Medulla oblongata (tissue), 1 donor: ENCODE data around the gene FAM219A.
A peak's percentile ranks its signal among the peaks of the same experiment; 100 is the strongest.
"Not testable (repeated sequence)": the region's sequence is repeated elsewhere in the genome, so short reads cannot be mapped to it uniquely, and the experiment has no call there.

Experiments used
- DNase-seq: peaks from one replicate; pipeline ENCODE4 v3.0.0-alpha.2; 2015; ENCODE audit errors: extremely low spot score

The FAM219A gene

GRCh38 chr9:34443976-34444375 is 14.4 kb downstream of the FAM219A start:
- no peak for DNase-seq

GRCh38 chr9:34443533-34443932 is 14.8 kb downstream of the FAM219A start:
- no peak for DNase-seq

GRCh38 chr9:34442770-34443169 is 15.6 kb downstream of the FAM219A start:
- DNase-seq, result no peak

- DNase-seq, result no peak
Observed at GRCh38 chr9:34440017-34440416, 18.4 kb downstream of the FAM219A start.

GRCh38 chr9:34438465-34438864 is 19.9 kb downstream of the FAM219A start:
- DNase-seq, result not testable (repeated sequence)

- DNase-seq, result not testable (repeated sequence)
Observed at GRCh38 chr9:34437926-34438307, 20.5 kb downstream of the FAM219A start.

- peak; percentile 84 for DNase-seq
Observed at GRCh38 chr9:34437006-34437925, 21.1 kb downstream of the FAM219A start.

- DNase-seq, result no peak
Observed at GRCh38 chr9:34431667-34432066, 26.7 kb downstream of the FAM219A start.

GRCh38 chr9:34430843-34431437 is 27.4 kb downstream of the FAM219A start:
- DNase-seq, result peak; percentile 56

- DNase-seq, result peak; percentile 23
Observed at GRCh38 chr9:34428325-34428958, 29.9 kb downstream of the FAM219A start.

GRCh38 chr9:34426347-34427074 is 31.9 kb downstream of the FAM219A start:
- DNase-seq, result no peak

- DNase-seq, result no peak
Observed at GRCh38 chr9:34419716-34420504, 38.5 kb downstream of the FAM219A start.

GRCh38 chr9:34417734-34418133 is 40.6 kb downstream of the FAM219A start:
- DNase-seq, result no peak

- DNase-seq, result peak; percentile 73
Observed at GRCh38 chr9:34413231-34413852, 45.0 kb downstream of the FAM219A start.

- no peak for DNase-seq
Observed at GRCh38 chr9:34412336-34412735, 46.0 kb downstream of the FAM219A start.

- DNase-seq, result no peak
Observed at GRCh38 chr9:34409154-34409553, 49.2 kb downstream of the FAM219A start.

- DNase-seq, result no peak
Observed at GRCh38 chr9:34408173-34408572, 50.2 kb downstream of the FAM219A start.

- no peak for DNase-seq
Observed at GRCh38 chr9:34406219-34406618, 52.2 kb downstream of the FAM219A start.

GRCh38 chr9:34405719-34406118 is 52.7 kb downstream of the FAM219A start:
- DNase-seq, result no peak

GRCh38 chr9:34403554-34404380 is 54.6 kb downstream of the FAM219A start:
- DNase-seq, result peak; percentile 82
